ENCODE data around the gene EFNA2. TPM values are rescaled to one million over a fixed set of nuclear protein-coding genes. Genes with fewer than 3 reads are reported as not detected.
A peak's percentile ranks its signal among the peaks of the same experiment; 100 is the strongest.

The EFNA2 gene
- total RNA-seq, 4 donors from 2014 or later: not detected

GRCh38 chr19:1256646-1257474 is 28.8 kb upstream of the EFNA2 start:
- peaks cover 0 to 3% (median 0%) of the 10 kb centered on the region in 4 donors for H3K27me3 ChIP-seq
- H3K9me3 ChIP-seq: no peaks in the 10 kb centered on the region
- intact Hi-C loops (cut with DNase I): no loop called here
- no peak overlapping the region for H3K4me3 ChIP-seq
- peaks cover 83 to 99% (median 98%) of the 10 kb centered on the region in 4 donors for H3K4me1 ChIP-seq
- peak overlapping the region; percentile 99 to 100 (median 100) for H3K27ac ChIP-seq (replicated peaks in 1 of 4)
- TF ChIP-seq POLR2A (IDR thresholded peaks at IDR 0.05; ENCODE audit: low read depth): no peak
- TF ChIP-seq POLR2AphosphoS5 (IDR thresholded peaks at IDR 0.05): peak in 1 of 2 donors; percentile 42
- H3K36me3 ChIP-seq: peaks cover 30 to 53% (median 49%) of the 10 kb centered on the region in 4 donors
- 77% methylated on average over 21 of the region's 46 CpGs for WGBS
- no peak for DNase-seq (ENCODE audit: extremely low spot score)

GRCh38 chr19:1257475-1258162 is 28.1 kb upstream of the EFNA2 start:
- no peak for TF ChIP-seq POLR2AphosphoS5 (IDR thresholded peaks at IDR 0.05)
- TF ChIP-seq EP300 (IDR thresholded peaks at IDR 0.05): no peak
- TF ChIP-seq POLR2A (IDR thresholded peaks at IDR 0.05; ENCODE audit: low read depth): no peak
- no peak for TF ChIP-seq CTCF (IDR thresholded peaks at IDR 0.05)
- H3K27me3 ChIP-seq: peaks cover 0 to 3% (median 0%) of the 10 kb centered on the region in 4 donors
- DNase-seq (ENCODE audit: extremely low spot score): no peak
- peaks cover 89 to 99% (median 99%) of the 10 kb centered on the region in 4 donors for H3K4me1 ChIP-seq
- peaks cover 29 to 50% (median 46%) of the 10 kb centered on the region in 4 donors for H3K36me3 ChIP-seq
- no peak overlapping the region for H3K4me3 ChIP-seq
- H3K27ac ChIP-seq (replicated peaks in 1 of 4): peak overlapping the region; percentile 99 to 100 (median 100)
- no peaks in the 10 kb centered on the region for H3K9me3 ChIP-seq
- intact Hi-C loops (cut with DNase I): no loop called here
- WGBS: 60% methylated on average over 23 of the region's 23 CpGs

GRCh38 chr19:1258163-1258492 is 27.5 kb upstream of the EFNA2 start:
- Histone ChIP-seq H3K27me3 (peaks cover 0 to 3% (median 0%) of the 10 kb centered on the region in 4 donors), H3K27ac (replicated peaks in 1 of 4) (peak overlapping the region; percentile 99 to 100 (median 100)), H3K36me3 (peaks cover 29 to 50% (median 46%) of the 10 kb centered on the region in 4 donors), H3K9me3 (no peaks in the 10 kb centered on the region), H3K4me3 (no peak overlapping the region), H3K4me1 (peaks cover 92 to 99% (median 98%) of the 10 kb centered on the region in 4 donors)
- TF ChIP-seq POLR2A (IDR thresholded peaks at IDR 0.05; ENCODE audit: low read depth) (no peak), POLR2AphosphoS5 (IDR thresholded peaks at IDR 0.05) (no peak), CTCF (IDR thresholded peaks at IDR 0.05) (no peak), EP300 (IDR thresholded peaks at IDR 0.05) (no peak)
- intact Hi-C loops (cut with DNase I): no loop called here
- DNase-seq (ENCODE audit: extremely low spot score): no peak
- 61% methylated on average over 4 of the region's 8 CpGs for WGBS

GRCh38 chr19:1258707-1259205 is 26.9 kb upstream of the EFNA2 start:
- WGBS: 28% methylated on average over 15 of the region's 15 CpGs

More at GRCh38 chr19:1258707-1259205, 26.9 kb upstream of the EFNA2 start:
- DNase-seq (ENCODE audit: extremely low spot score): no peak
- Histone ChIP-seq H3K4me1 (peaks cover 87 to 95% (median 92%) of the 10 kb centered on the region in 4 donors), H3K4me3 (peak overlapping the region; percentile 24 to 44 (median 31)), H3K9me3 (no peaks in the 10 kb centered on the region), H3K27ac (replicated peaks in 1 of 4) (peak overlapping the region; percentile 99 to 100 (median 100)), H3K36me3 (peaks cover 29 to 47% (median 45%) of the 10 kb centered on the region in 4 donors), H3K27me3 (peaks cover 0 to 3% (median 0%) of the 10 kb centered on the region in 4 donors)
- TF ChIP-seq EP300 (IDR thresholded peaks at IDR 0.05) (no peak), CTCF (IDR thresholded peaks at IDR 0.05) (peak in 1 of 3 experiments; percentile 6)
- intact Hi-C loops (cut with DNase I): no loop called here
